HepG2 (cell line): ENCODE measurements around the gene HERPUD2.

Source experiments
- AKAP8 ChIP-seq: sonication (generic); formaldehyde crosslinking; IDR thresholded peaks from 2 replicates; pipeline ENCODE4 v1.5.1; 2020; ENCODE audit warnings: mild to moderate bottlenecking, missing genetic modification reagents
- EZH2 ChIP-seq: conservative IDR thresholded peaks from 2 replicates; pipeline ENCODE4 v1.6.1; 2012; ENCODE audit warnings: mild to moderate bottlenecking, low read depth, low read length, moderate library complexity
- HMGXB4 ChIP-seq, 2 experiments: sonication (generic) in 1 of 2; formaldehyde crosslinking in 1 of 2; IDR thresholded peaks; 2 replicates each; pipeline versions ENCODE4 v1.4.0 to v1.6.1; 2018 to 2020; ENCODE audit warnings: missing genetic modification reagents in 2 of 2, borderline replicate concordance in 1 of 2, low read depth in 1 of 2, mild to moderate bottlenecking in 1 of 2, missing biosample characterization in 1 of 2
- JUN ChIP-seq: sonication (generic); formaldehyde crosslinking; IDR thresholded peaks from 2 replicates; pipeline ENCODE4 v1.4.0; 2020; ENCODE audit warnings: mild to moderate bottlenecking, missing genetic modification reagents
- MTA3 ChIP-seq: sonication (generic); formaldehyde crosslinking; IDR thresholded peaks from 2 replicates; pipeline ENCODE4 v1.4.0; 2020; ENCODE audit warnings: missing genetic modification reagents
- NFKB2 ChIP-seq: sonication (generic); formaldehyde crosslinking; IDR thresholded peaks from 2 replicates; pipeline ENCODE4 v1.4.0; 2020; ENCODE audit warnings: missing genetic modification reagents, borderline replicate concordance
- TFE3 ChIP-seq: IDR thresholded peaks from 2 replicates; pipeline ENCODE4 v1.6.1; 2016
- ZNF275 ChIP-seq: sonication (generic); formaldehyde crosslinking; IDR thresholded peaks from 2 replicates; pipeline ENCODE4 v1.8.0; 2022; ENCODE audit warnings: missing genetic modification reagents, mild to moderate bottlenecking, inconsistent platforms, borderline replicate concordance
- ZNF317 ChIP-seq: sonication (generic); formaldehyde crosslinking; IDR thresholded peaks from 2 replicates; pipeline ENCODE4 v1.5.0; 2020; ENCODE audit warnings: mild to moderate bottlenecking, missing genetic modification reagents
- ZNF615 ChIP-seq: sonication (generic); formaldehyde crosslinking; IDR thresholded peaks from 2 replicates; pipeline ENCODE4 v1.5.0; 2020; ENCODE audit warnings: mild to moderate bottlenecking, missing genetic modification reagents, borderline replicate concordance
- TF ChIP-seq, protein P1 (sequence below), 2 experiments: sonication (generic) in 1 of 2; formaldehyde crosslinking in 1 of 2; IDR thresholded peaks; 2 replicates each; pipeline versions ENCODE4 v1.6.1 to v1.9.0; 2014 to 2022; ENCODE audit warnings: antibody characterized with exemption in 1 of 2, borderline replicate concordance in 1 of 2, inconsistent platforms in 1 of 2, low read depth in 1 of 2, missing genetic modification reagents in 1 of 2
- TF ChIP-seq, protein P2 (sequence below): sonication (generic); formaldehyde crosslinking; IDR thresholded peaks from 2 replicates; pipeline ENCODE4 v1.4.0; 2020; ENCODE audit warnings: missing genetic modification reagents, mild to moderate bottlenecking, borderline replicate concordance
- TF ChIP-seq, protein P3 (sequence below): sonication (generic); formaldehyde crosslinking; IDR thresholded peaks from 2 replicates; pipeline ENCODE4 v1.5.0; 2020; ENCODE audit warnings: mild to moderate bottlenecking, missing genetic modification reagents, moderate library complexity

GRCh38 chr7:35728412-35729060 is 33.6 kb upstream of the HERPUD2 start:
- TF ChIP-seq EZH2 (no peak), MTA3 (CRISPR knock-in tag) (no peak), ZNF275 (CRISPR knock-in tag) (no peak), NFKB2 (no peak), ZNF615 (CRISPR knock-in tag) (no peak), TFE3 (no peak), JUN (CRISPR knock-in tag) (no peak), HMGXB4 (CRISPR knock-in tag; IDR thresholded peaks at IDR 0.05; ENCODE audit: borderline replicate concordance in 1 of 2, low read depth in 1 of 2) (no peak), ZNF317 (no peak), AKAP8 (CRISPR knock-in tag) (no peak)
- TF ChIP-seq, protein P1, sequence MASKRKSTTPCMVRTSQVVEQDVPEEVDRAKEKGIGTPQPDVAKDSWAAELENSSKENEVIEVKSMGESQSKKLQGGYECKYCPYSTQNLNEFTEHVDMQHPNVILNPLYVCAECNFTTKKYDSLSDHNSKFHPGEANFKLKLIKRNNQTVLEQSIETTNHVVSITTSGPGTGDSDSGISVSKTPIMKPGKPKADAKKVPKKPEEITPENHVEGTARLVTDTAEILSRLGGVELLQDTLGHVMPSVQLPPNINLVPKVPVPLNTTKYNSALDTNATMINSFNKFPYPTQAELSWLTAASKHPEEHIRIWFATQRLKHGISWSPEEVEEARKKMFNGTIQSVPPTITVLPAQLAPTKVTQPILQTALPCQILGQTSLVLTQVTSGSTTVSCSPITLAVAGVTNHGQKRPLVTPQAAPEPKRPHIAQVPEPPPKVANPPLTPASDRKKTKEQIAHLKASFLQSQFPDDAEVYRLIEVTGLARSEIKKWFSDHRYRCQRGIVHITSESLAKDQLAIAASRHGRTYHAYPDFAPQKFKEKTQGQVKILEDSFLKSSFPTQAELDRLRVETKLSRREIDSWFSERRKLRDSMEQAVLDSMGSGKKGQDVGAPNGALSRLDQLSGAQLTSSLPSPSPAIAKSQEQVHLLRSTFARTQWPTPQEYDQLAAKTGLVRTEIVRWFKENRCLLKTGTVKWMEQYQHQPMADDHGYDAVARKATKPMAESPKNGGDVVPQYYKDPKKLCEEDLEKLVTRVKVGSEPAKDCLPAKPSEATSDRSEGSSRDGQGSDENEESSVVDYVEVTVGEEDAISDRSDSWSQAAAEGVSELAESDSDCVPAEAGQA (IDR thresholded peaks at IDR 0.05; ENCODE audit: low read depth) = no peak
- TF ChIP-seq, protein P1 (CRISPR knock-in tag; IDR thresholded peaks at IDR 0.05; ENCODE audit: borderline replicate concordance) = no peak
- TF ChIP-seq, protein P2, sequence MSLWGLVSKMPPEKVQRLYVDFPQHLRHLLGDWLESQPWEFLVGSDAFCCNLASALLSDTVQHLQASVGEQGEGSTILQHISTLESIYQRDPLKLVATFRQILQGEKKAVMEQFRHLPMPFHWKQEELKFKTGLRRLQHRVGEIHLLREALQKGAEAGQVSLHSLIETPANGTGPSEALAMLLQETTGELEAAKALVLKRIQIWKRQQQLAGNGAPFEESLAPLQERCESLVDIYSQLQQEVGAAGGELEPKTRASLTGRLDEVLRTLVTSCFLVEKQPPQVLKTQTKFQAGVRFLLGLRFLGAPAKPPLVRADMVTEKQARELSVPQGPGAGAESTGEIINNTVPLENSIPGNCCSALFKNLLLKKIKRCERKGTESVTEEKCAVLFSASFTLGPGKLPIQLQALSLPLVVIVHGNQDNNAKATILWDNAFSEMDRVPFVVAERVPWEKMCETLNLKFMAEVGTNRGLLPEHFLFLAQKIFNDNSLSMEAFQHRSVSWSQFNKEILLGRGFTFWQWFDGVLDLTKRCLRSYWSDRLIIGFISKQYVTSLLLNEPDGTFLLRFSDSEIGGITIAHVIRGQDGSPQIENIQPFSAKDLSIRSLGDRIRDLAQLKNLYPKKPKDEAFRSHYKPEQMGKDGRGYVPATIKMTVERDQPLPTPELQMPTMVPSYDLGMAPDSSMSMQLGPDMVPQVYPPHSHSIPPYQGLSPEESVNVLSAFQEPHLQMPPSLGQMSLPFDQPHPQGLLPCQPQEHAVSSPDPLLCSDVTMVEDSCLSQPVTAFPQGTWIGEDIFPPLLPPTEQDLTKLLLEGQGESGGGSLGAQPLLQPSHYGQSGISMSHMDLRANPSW (CRISPR knock-in tag) = no peak
- TF ChIP-seq, protein P3, sequence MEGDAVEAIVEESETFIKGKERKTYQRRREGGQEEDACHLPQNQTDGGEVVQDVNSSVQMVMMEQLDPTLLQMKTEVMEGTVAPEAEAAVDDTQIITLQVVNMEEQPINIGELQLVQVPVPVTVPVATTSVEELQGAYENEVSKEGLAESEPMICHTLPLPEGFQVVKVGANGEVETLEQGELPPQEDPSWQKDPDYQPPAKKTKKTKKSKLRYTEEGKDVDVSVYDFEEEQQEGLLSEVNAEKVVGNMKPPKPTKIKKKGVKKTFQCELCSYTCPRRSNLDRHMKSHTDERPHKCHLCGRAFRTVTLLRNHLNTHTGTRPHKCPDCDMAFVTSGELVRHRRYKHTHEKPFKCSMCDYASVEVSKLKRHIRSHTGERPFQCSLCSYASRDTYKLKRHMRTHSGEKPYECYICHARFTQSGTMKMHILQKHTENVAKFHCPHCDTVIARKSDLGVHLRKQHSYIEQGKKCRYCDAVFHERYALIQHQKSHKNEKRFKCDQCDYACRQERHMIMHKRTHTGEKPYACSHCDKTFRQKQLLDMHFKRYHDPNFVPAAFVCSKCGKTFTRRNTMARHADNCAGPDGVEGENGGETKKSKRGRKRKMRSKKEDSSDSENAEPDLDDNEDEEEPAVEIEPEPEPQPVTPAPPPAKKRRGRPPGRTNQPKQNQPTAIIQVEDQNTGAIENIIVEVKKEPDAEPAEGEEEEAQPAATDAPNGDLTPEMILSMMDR (CRISPR knock-in tag) = no peak
